ENCODE data around the gene M6PR.

DNA sequence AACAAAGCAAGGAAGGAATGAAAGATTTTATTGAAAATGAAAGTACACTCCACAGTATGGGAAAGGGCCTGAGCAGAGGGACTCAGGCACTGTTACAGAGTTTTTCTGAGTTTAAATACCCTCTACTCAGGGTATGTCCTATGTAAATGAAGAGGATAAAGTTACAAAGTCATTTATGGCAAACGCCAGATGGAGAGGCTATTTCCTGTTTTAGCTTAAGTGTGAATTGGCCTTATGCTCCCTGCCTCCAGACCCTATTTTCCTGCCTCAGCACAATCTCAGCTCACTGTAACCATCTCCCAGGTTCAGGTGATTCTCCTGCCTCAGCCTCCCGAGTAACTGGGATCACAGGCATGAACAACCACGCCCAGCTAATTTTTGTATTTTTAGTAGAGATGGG is 41.9 kb downstream of the M6PR start:
- TF ChIP-seq, protein P1, sequence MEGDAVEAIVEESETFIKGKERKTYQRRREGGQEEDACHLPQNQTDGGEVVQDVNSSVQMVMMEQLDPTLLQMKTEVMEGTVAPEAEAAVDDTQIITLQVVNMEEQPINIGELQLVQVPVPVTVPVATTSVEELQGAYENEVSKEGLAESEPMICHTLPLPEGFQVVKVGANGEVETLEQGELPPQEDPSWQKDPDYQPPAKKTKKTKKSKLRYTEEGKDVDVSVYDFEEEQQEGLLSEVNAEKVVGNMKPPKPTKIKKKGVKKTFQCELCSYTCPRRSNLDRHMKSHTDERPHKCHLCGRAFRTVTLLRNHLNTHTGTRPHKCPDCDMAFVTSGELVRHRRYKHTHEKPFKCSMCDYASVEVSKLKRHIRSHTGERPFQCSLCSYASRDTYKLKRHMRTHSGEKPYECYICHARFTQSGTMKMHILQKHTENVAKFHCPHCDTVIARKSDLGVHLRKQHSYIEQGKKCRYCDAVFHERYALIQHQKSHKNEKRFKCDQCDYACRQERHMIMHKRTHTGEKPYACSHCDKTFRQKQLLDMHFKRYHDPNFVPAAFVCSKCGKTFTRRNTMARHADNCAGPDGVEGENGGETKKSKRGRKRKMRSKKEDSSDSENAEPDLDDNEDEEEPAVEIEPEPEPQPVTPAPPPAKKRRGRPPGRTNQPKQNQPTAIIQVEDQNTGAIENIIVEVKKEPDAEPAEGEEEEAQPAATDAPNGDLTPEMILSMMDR (IDR thresholded peaks at IDR 0.05) = no peak
- no peak for TF ChIP-seq POLR2A (IDR thresholded peaks at IDR 0.05)
